NCI-H2171 (cell line): Measurements from ENCODE around the gene FBF1.
A peak's percentile ranks its signal among the peaks of the same experiment; 100 is the strongest.
"Not testable (repeated sequence)": the region's sequence is repeated elsewhere in the genome, so short reads cannot be mapped to it uniquely, and the experiment has no call there.

Source experiments
- DNase-seq: peaks from one replicate; lab custom pipeline; 2025; lab: John Stamatoyannopoulos, UW

FBF1 gene

GRCh38 chr17:75895370-75896155 lies 45.3 kb downstream of the FBF1 start:
- DNase-seq, result no peak

- no peak for DNase-seq
These were observed 46.7 kb downstream of the FBF1 start for GRCh38 chr17:75894049-75894733.

- no peak for DNase-seq
These were observed 47.4 kb downstream of the FBF1 start for GRCh38 chr17:75893305-75894048.

- DNase-seq, result no peak
These were observed 48.2 kb downstream of the FBF1 start for GRCh38 chr17:75892556-75893224.

- no peak for DNase-seq
These were observed 49.0 kb downstream of the FBF1 start for GRCh38 chr17:75891605-75892555.

- no peak for DNase-seq
These were observed 49.7 kb downstream of the FBF1 start for GRCh38 chr17:75891022-75891604.

GRCh38 chr17:75889454-75889853 lies 51.4 kb downstream of the FBF1 start:
- no peak for DNase-seq

GRCh38 chr17:75888484-75888883 lies 52.4 kb downstream of the FBF1 start:
- no peak for DNase-seq

GRCh38 chr17:75885860-75886259 lies 55.0 kb downstream of the FBF1 start:
- not testable (repeated sequence) for DNase-seq

GRCh38 chr17:75885431-75885830 lies 55.4 kb downstream of the FBF1 start:
- DNase-seq, result no peak

- DNase-seq, result no peak
These were observed 59.0 kb downstream of the FBF1 start for GRCh38 chr17:75881678-75882454.

- DNase-seq, result no peak
These were observed 60.6 kb downstream of the FBF1 start for GRCh38 chr17:75880266-75880665.

- DNase-seq, result peak; percentile 26
These were observed 62.5 kb downstream of the FBF1 start, which contains the start of gene TRIM47 for GRCh38 chr17:75878174-75878998. Gene TRIM47, minus strand, starts transcription at chr17:75878581. Its CDS starts 33 bp downstream, at chr17:75878548.

GRCh38 chr17:75877752-75878173 lies 63.1 kb downstream of the FBF1 start:
- peak; percentile 72 for DNase-seq

GRCh38 chr17:75876938-75877751 lies 63.7 kb downstream of the FBF1 start:
- peak; percentile 36 for DNase-seq

GRCh38 chr17:75876190-75876937 lies 64.5 kb downstream of the FBF1 start:
- DNase-seq, result peak; percentile 82

- no peak for DNase-seq
These were observed 65.0 kb downstream of the FBF1 start for GRCh38 chr17:75875940-75876189.
